OCI-M1 (cell line): Measurements from ENCODE around the gene GLCE.

Experiments used
- DNase-seq: peaks from one replicate; lab custom pipeline; 2025; lab: John Stamatoyannopoulos, UW

Gene GLCE

GRCh38 chr15:69206079-69206478, 45.6 kb downstream of the GLCE start:
- DNase-seq, result no peak

- no peak for DNase-seq
Measured at GRCh38 chr15:69209661-69210060, 49.2 kb downstream of the GLCE start.

- no peak for DNase-seq
Measured at GRCh38 chr15:69210574-69210973, 50.1 kb downstream of the GLCE start.

- no peak for DNase-seq
Measured at GRCh38 chr15:69213786-69214185, 53.4 kb downstream of the GLCE start.

GRCh38 chr15:69215314-69216035, 55.0 kb downstream of the GLCE start:
- DNase-seq, result peak; percentile 11

GRCh38 chr15:69217381-69217780, 56.9 kb downstream of the GLCE start:
- peak; percentile 34 for DNase-seq

GRCh38 chr15:69219690-69220089, 59.3 kb downstream of the GLCE start:
- no peak for DNase-seq

- DNase-seq, result no peak
Measured at GRCh38 chr15:69222002-69222474, 61.6 kb downstream of the GLCE start.

GRCh38 chr15:69223083-69223813, 62.8 kb downstream of the GLCE start:
- no peak for DNase-seq

- DNase-seq, result no peak
Measured at GRCh38 chr15:69224383-69224782, 63.9 kb downstream of the GLCE start.

GRCh38 chr15:69225355-69226022, 65.1 kb downstream of the GLCE start:
- peak; percentile 67 for DNase-seq

GRCh38 chr15:69226023-69226355, 65.6 kb downstream of the GLCE start:
- DNase-seq, result no peak

- DNase-seq, result no peak
Measured at GRCh38 chr15:69232144-69232543, 71.7 kb downstream of the GLCE start.

- no peak for DNase-seq
Measured at GRCh38 chr15:69232765-69233164, 72.3 kb downstream of the GLCE start.

- DNase-seq, result no peak
Measured at GRCh38 chr15:69234676-69235075, 74.2 kb downstream of the GLCE start.

GRCh38 chr15:69236505-69236904, 76.1 kb downstream of the GLCE start:
- no peak for DNase-seq

GRCh38 chr15:69237718-69238117, 77.3 kb downstream of the GLCE start:
- no peak for DNase-seq

- no peak for DNase-seq
Measured at GRCh38 chr15:69244798-69245197, 84.4 kb downstream of the GLCE start.

GRCh38 chr15:69253156-69253555, 92.7 kb downstream of the GLCE start:
- DNase-seq, result no peak

GRCh38 chr15:69265347-69265955, 105.0 kb downstream of the GLCE start:
- peak; percentile 67 for DNase-seq

- no peak for DNase-seq
Measured at GRCh38 chr15:69271217-69271616, 110.8 kb downstream of the GLCE start.

GRCh38 chr15:69272139-69272538, 111.7 kb downstream of the GLCE start:
- no peak for DNase-seq

- DNase-seq, result no peak
Measured at GRCh38 chr15:69272891-69273290, 112.5 kb downstream of the GLCE start.
